ENCODE measurements around the gene RPLP2.

The RPLP2 gene

DNA sequence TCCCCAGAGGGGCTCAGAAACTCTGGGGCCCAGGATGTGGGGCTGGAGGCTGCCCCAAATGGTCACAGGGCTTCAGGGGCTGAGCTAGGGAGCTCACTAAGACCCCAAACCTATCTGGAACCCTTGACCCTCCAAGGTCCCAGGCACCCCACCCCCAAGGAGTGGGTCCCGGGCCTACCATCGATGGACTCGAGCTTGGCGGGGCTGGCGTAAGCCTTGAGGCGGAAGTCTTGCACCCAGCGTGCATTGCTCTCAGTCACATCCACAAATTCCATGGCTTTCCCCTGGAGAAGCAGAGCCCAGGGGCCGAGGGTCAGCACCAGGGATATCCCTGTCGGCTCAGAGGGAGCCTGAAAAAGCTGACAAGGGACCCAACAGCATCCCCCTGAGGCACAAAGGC lies 35.9 kb upstream of the RPLP2 start:
- no peak for DNase-seq
- no peak for ATAC-seq

DNA sequence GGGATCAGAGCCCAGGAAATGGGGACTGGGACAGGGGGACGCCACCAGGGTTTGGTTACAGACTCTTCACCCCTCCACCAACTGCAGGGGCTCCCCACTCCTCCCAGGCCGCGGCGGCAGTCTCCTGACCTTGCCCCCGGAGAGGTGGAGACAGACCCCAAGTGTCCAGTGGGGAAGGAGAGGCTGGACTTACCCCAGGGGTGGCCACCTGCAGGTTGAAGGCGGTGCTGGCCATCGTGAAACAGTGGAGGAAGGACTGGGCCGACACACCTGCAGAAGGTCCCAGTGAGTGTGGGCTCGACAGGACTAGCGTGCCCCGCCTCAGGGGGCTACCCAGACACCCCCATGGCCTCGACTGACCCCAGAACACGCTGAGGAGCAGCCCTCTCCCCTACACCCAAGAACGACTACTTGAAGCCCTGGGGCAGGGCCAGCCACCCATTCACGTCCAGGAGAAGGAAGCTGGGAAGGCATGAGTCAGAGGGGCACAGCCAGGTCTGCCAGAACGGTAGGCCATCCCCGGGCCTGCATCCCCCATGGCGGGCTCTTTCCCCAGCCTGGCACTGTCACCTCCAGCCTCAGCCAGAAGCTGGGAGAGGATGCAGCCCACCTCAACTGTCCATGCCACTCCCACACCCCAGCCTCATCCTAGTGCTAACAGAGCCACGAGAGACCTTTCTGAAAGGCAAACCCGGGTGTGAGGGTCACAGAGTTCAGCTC lies 34.7 kb upstream of the RPLP2 start:
- DNase-seq: no peak
- no peak for ATAC-seq

DNA sequence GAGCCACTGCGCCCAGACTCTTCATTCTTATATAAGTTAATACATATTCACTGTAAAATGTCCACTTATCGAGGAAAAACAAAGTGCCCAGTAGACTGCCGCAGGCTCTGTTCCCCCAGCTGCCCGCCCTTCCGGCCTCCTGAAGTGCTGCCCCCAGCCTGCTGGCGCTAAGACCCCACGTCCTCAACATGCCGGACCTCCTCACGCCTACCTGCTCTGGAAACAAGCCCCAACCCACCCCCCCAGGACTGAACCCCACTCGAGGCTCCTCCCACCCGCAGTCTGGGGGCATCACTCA lies 33.6 kb upstream of the RPLP2 start:
- ATAC-seq (no peak), DNase-seq (no peak)

DNA sequence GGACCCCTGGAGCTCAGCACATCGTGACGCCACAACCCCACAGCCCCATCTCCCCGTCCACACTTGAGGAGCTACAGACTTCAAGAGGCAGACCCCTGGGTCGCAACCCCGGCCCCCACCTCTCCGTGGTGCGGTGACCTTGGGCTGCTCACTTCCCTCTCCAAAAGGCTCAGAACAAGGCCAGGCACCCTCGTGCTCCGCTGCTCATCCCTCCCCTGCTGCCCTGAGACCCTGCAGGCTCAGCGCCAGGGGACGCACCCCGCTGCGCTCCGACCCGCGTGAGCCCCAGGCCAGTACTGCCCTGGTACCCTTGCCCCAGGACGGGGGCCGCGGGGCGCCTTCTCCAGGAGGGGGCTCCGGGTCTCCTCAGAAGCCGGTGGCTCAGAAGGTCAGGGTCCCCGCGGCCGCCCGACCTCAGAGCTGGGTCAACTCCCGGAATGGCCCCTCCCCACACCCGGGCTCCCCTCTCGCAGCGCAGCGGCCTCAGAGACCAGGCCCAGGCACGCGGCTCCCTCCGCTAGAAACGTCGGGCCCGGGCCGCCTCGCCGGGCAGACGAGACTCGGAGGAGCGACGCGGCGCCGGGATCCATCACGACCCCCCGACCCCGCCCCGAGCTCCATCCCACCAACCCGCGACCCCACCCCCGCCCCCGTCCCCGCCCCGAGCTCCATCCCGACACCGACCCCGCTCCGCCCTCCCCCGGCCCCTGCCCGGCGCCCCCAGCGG lies 33.0 kb upstream of the RPLP2 start:
- peak; percentile 35 for ATAC-seq
- no peak for DNase-seq

DNA sequence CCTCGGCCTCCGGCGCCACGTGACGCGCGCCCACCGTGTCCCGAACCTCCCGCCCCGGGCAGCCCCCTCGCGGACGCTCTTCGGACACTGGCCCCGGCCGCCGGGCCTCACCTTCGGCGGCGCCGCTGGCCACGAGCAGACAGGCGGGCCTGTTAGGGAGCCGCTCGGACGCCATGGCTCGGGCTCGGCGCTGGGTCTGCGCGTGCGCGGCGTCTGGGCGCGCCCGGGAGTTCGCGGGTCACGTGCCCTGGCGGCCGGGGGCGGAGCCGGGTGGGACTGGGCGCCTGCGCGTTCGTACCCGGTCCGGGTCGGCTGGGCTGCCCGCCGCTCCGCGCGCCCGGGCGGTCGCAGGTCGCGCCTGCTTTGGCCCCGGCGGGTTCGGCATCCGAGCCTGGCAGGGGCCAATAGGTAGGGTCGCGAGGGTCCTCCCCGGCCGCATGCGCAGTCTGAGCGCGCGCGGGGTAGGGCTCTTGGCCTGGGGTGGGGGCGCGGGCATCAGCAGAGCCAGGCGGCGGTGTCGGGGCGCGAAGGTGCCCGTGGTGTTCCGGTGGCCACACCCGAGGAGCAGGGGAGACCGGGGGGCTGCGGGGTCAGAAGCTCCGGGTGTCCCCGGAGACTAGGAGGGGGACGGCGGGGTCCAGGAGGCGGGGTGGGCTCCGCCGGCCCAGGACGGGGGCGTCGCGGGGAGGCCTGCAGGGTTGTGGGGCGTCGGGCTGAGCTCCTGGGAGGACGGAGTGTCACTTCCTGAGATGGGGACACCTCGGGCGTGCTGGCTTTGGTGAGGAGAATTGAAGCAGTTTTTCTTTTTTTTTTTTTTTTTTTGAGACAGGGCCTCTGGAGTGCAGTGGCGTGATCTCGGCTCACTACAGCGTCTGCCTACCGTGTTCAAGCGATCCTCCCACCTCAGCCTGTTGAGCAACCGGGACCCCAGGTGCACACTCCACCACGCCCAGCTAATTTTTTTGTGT lies 32.2 kb upstream of the RPLP2 start, which contains the start of gene GATD1:
GATD1 (minus strand) TSS at position 200 of the 968 bp plus-strand sequence; CDS start at position 175, 25 bp downstream.
- DNase-seq: peak; percentile 98
- ATAC-seq: peak; percentile 79

DNA sequence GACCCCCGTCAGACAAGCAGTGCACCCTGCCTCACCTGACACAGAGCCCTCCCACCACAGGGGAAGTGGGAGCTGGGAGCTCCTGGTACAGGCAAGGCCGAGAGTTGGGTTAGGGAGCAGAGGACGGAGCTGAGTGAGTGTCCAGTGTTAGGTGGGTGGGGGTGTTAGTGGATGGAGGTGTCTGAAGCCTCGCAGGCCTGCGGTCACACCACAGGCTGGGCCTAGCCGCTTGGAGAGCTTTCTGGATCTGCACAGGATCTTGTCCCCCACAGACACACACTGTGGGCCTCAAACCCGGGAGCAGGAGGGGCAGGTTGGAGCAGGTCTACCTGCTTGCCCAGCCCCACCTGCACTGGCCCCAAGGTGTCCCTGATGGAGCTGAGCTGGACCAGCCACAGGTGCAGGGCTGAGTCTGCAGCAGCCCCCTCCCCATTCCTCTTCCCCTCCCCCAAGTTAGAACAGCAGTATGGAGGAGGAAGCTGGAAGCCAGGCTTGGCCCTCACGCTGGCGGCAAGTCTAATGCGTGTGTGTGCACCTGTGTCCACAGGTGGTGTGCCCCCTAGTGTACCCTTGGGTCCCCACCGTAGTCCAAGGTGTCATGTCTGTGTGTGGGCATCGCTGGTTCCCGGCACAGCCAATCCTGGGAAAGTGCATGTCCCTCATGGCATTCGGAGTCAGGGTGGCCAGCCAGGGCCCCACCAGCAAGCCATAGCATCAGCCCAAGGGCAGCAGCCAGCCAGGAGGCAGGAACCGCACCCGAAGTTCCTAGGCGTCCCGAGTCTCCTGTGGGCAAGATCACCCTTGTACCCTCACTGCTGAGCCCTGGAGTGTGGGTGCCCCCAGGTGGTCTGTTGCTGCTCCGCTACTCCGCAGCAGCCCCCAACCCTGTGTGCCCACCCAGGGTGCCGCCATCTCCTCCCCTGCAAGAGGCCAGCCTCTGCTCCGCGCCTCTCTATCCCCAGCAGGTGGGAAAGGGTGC lies 30.5 kb upstream of the RPLP2 start:
- DNase-seq (no peak), ATAC-seq (no peak)

DNA sequence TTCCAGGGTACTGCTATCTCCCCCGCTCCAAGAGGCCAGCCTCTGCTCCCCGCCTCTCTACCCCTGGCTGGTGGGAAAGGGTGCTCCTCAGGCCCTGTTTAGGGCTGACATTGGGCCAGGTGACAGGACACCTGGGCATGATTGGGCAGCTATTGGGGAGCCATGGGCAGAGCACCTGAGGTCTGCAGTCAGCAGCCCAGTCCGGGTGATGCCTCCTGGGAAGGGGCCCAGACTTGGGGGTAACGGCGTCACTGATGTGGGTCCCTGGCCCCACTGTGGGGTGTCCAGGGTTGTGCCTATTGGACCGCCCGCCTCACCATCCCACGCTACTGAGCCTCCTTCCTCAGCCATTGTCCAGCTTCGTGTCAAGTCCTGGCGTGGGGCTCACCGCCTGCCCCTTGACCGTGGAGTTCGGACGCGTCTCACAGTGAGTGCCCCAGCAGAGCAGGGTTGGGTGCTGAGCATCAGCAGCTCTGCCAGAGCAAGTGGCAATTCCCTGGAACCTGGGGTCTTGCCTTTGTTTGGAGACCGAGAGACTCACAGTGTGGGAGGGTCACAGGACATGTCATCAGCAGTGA lies 29.7 kb upstream of the RPLP2 start:
- no peak for ATAC-seq
- DNase-seq: no peak

DNA sequence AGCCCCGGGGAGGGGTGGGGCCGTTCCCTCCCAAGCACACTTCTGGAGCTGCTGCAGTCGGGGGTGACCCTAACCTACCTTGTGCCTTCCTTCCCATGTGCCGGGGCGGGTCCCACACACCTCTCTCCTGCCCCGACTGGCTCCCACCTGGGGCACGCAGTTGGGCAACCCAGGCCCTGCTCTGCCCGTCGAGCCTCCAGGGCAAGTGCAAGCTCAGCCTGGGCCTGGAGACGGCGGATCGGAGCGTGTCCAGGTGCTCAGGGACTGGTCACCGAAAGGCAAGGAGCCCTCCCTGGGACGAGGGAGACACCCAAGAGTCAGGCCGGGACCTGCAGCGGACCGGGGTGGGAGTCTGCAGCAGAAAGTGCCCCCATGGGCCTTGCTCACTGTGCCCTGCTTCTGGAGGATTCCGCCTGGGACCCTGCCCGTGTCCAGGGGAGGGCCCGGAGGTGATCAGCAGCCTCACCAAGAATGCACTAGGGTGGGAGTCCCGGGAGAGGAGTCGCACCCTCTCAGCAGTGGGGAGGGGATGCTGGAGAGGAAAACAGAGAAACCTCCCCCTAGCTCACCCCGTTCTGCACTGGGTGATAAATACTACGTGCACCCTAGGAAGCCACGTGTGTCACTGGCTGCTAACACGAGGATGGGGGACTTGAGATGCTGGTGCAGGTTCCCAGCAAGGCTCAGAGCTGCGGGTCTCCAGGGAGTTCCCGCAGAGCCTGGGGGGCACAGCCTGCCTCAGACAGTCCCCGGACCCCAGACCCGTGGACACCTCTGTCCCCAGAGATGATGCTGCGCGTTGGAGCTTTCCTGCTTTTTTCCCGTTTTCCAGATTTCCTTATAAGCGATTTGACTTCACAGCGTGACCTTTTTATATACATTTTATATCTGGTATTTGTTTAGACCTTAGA lies 27.2 kb upstream of the RPLP2 start:
- no peak for ATAC-seq

DNA sequence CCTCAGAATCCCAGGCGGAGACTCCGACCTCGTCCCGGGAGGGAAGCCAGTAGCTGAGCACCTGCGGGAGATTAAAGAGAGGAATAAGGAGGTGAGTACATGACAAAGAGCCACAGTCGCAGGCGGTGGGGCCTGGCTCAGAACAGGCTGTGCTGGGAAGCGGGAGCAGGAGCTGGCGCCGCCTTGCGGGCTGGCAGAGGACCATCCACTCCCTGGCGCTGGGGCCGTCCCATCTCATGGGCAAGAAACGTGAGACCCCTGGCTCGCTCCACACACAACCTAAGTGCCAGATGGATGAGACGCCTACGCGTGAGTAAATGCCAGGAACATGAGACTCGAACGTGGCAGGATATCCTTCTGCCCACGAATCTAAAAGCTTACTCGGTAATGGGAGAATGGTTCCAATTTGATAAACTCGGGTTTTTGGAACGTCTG lies 26.2 kb upstream of the RPLP2 start:
- DNase-seq: peak; percentile 62
- ATAC-seq: peak; percentile 70

More for the DNA sequence above, 27.2 kb upstream of the RPLP2 start:
- DNase-seq: no peak

DNA sequence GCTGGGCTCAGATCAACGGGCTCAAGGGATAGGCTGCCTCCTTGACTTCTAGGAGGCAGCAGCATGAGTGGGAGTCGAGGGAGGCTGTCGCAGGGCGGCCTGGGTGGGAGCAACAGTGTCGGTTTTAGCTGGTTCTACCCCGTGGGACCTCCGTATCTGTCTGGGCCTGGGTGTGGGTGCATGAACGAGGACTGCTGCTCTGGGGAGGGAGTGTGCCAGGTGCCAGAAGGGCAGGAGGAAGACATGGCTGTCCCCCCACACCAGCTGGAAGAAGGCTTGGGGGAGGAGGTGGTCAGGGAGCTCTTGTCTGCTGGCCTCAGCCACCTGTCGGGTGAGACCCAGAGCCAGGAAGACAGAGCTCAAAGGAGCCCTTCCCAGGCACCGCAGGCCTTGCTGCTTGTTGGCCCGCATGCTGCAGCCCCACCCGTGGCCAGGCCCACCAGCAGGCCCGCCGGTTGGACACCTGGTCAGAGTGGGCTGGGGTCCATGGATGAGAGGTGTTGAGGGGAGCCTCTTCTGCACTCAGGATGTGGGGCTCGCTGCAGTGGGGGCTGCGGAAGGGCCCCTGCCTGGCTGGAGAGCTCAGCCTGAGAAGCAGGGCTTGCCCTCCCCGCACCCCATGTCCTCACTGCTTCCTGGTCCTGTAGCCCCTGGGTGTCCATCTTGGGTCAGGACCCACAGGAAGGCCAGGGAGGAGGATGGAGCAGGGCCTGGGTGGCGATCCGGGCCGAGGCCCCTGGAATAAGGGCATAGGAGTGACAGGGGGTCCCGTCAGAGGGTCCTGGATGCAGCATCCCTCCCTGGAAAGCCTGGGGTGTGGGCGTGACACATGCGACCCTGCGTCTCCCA lies 23.3 kb upstream of the RPLP2 start:
- DNase-seq: no peak
- ATAC-seq: no peak

DNA sequence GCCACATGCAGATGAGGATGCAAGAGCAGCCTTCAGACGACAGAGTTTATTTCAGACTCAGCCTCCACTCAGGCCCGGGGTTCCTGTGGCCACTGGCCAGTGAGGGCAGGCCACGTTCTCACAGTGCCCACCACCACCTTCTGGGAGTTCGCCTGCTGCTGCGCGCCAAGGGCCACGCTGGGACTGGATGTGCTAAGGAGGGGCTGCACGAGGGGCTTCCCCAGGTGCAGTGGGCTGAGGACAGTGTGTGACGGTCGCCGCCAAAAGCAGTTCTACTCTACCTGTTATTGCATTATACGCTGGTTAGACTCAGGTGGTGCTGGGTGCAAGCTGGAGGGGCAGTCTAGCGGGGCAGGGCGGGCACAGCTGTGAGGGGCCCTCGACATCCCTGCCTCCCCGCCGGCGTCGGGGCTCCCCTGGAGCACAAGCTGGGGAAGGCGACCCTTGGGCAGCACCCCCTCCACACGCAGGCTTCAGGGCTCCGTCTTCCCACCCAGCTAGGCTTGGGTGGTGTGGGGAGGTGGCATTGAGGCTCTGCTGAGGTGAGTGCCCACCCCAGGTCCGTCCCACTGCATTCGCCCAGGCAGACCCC lies 22.6 kb upstream of the RPLP2 start:
- DNase-seq (no peak), ATAC-seq (no peak)

DNA sequence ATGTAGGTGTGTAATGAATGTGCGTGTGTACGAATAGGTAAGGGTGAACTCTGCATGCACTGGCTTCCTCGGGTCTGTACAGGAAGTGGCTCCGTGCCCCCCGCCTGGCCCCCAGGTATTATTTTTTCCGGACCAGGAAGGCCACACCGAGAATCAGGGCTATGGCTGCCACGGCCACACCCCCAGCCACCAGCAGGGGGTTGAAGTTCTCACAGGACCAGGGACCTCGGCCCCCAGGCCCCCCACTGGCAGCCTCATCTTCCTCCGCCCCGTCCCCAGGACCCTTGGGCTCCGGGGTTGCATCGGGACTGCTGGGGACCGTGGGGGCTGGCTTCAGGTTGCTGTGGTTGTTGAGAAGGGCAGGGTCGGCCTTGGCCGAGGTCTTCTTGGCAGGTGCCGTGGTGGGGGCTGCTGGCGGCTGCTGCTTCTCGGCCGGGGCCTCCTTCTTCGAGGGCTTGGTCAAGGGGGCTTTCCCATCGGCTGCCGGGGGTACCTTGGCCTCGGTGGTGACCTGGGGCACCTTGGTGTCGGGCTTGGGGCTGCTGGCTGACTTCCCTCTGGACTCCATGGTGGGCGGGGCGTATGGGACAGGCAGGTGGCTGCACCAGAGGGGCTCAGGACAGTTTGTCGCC lies 21.6 kb upstream of the RPLP2 start:
- ATAC-seq (no peak), DNase-seq (no peak)

DNA sequence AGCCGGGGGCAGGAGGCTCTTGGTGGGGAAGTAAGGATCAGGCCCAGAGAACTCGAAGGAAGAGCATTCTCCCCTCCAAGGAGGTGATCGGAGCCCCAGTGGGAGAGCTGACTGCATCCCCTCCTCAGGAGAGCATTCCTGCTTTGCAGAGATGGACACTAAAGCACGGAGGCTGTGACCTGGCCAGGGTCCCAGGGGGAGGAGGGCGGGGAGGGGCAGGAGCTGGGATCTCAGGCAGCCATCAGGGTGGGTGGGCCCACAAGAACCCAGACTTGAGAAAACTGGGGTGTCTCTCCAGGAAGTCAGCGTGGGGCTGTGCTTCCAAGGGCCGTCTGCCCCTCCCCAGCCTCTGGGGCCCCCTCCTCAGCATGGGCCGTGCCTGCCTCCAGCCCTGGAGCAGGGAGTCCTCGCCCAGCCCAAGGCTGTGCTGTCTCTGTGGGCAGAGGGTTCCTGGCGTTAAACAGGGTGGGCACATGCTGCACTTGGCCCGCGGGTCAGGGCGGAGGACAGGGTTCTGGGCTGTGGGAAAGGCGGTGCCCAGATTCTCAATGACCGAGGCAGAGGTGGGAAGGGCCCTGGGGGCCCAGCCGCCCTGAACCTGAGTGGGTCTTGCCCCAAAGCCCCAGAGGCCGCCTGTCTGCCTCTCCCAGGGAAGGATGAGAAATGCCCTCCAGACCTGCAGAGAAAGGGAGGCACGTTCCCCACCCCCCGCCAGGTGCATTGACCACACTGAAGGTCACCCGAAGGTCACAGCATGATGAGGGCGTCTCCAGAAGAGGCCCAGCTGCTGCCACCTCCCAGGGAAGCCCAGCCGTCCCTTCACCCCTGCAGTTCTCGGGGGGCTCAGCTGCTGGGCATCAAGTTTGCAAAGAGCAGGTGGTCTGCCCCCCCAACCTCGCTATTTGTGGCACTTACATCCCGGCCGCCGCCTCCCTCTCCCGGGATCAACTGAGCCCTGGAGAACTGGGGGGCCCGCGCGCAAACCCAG lies 20.5 kb upstream of the RPLP2 start:
- no peak for ATAC-seq
- DNase-seq: no peak

DNA sequence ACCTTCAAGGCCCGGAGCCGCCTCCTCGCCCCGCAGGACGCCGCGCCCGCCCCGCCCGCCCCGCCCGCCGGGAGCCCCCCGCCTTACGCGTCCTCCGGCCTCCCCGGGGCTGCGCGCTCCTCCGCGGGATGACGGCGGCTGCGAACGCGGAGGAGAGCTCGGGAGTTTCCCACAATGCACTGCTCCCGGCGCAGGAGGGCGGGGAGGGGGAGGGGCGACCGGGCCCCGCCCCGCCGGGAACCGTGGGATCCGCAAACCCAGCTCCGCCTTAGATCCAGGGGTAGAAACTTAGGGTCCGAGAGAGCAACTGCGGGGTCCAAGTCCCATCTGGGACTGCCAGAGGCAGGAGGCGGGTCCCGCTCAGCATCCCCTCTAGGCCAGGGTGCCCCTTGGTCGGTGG lies 19.8 kb upstream of the RPLP2 start, which contains the start of gene CEND1:
CEND1 (minus strand) TSS at position 148 of the 400 bp plus-strand sequence. CDS start 1,514 bp downstream, outside the sequence.
- ATAC-seq: peak; percentile 11

DNA sequence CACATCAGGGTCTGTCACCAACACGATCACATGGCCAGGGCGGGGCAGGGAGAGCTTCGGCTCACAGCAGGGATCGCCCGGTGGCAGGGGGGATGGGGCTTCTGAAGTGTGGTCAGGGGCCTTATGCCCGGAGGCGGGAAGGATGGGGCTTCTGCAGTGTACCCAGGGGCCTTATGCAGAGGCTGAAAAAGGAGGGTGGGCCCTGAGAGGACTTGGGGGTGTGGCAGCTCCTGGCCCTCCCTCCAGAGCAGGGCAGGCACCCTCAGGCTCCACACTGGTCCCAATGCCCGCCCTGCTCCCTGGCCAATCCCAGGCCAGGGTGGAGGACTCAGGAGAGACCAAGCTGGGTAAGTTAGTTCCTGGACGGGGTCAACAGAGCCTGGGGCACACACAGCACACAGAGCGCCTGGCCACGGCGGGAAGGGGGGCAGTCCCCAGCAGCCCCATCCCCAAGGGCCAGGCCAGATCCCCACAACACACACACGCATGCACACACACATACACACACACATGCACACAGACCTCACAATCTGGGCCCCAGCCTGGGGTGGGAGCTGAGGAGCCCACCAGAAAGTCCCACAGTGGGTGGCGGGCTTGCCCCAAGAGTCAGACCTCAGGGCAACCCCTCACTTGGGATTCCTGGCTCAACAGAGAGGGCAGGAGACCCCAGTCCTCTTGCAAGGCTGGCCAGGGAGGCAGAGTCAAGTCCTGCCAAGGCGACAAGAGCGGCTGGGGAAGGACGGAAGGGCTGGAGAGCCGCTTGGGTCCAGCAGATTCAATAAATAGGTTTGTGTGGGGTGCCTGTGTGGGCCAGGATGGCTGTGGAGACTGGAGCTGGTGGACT lies 18.8 kb upstream of the RPLP2 start:
- ATAC-seq: peak; percentile 11

More for the DNA sequence above, 19.8 kb upstream of the RPLP2 start, which contains the start of gene CEND1:
- peak; percentile 67 for DNase-seq

More for the DNA sequence above, 18.8 kb upstream of the RPLP2 start:
- DNase-seq: no peak

All from stimulated activated naive CD8-positive, alpha-beta T cell treated with anti-CD3 and anti-CD28 coated beads, Interleukin-15, Interleukin-2, amounts not matched to agents 100 U/mL and 50 U/mL, for 24 hours (primary cell).